Prostate gland (tissue), 2 donors: ENCODE results near the gene RBM12.

Experiments
- CTCF ChIP-seq, 4 experiments: fragments of 200-600 bp in 2 of 4; fragments of 450-650 bp in 2 of 4; sonication (generic) in 2 of 4; IDR thresholded peaks; 1 replicate in 3 of 4; 2 replicates in 1 of 4; pipeline ENCODE4 v1.5.1; 2016 to 2019; ENCODE audit warnings: antibody characterized with exemption in 4 of 4, mild to moderate bottlenecking in 2 of 4, moderate library complexity in 2 of 4
- POLR2A ChIP-seq: fragments of 450-650 bp; IDR thresholded peaks from one replicate; pipeline ENCODE4 v1.6.1; 2016; ENCODE audit warnings: antibody characterized with exemption, mild to moderate bottlenecking
- POLR2AphosphoS5 ChIP-seq: sonication (generic); formaldehyde crosslinking; IDR thresholded peaks from one replicate; pipeline ENCODE4 v1.6.1; 2017; ENCODE audit warnings: antibody characterized with exemption

- no peak for TF ChIP-seq CTCF (IDR thresholded peaks at IDR 0.05)
- TF ChIP-seq POLR2AphosphoS5, result no peak
- TF ChIP-seq POLR2A, result no peak
Measured at GRCh38 chr20:35620818-35621559, 43.7 kb downstream of the RBM12 start.
